Vagina (tissue), 2 donors: ENCODE measurements around the gene RPL10. TPM values are rescaled to one million over a fixed set of nuclear protein-coding genes. Genes with fewer than 3 reads are reported as not detected.

Experiments
- DNase-seq, 2 donors: peaks; one replicate each; pipeline ENCODE4 v3.0.0-alpha.2; 2017; ENCODE audit errors: extremely low spot score in 2 of 2
- H3K27ac ChIP-seq: fragments of 200-600 bp; sonication (generic); one replicate; pipeline ENCODE4 v1.5.1; 2019
- H3K27me3 ChIP-seq: fragments of 200-600 bp; sonication (generic); one replicate; pipeline ENCODE4 v1.5.1; 2019
- H3K36me3 ChIP-seq, 2 donors: fragments of 200-600 bp; sonication (generic); one replicate each; pipeline ENCODE4 v1.5.1; 2017 to 2019
- H3K4me1 ChIP-seq: fragments of 200-600 bp; sonication (generic); one replicate; pipeline ENCODE4 v1.5.1; 2019
- H3K4me3 ChIP-seq, 2 donors: fragments of 200-600 bp; sonication (generic); 1 replicate in 1 of 2; 2 replicates in 1 of 2; pipeline ENCODE4 v1.5.1; 2016 to 2019
- H3K9me3 ChIP-seq: fragments of 200-600 bp; sonication (generic); one replicate; pipeline ENCODE4 v1.5.1; 2019
- POLR2A ChIP-seq, 2 donors: fragments of 450-650 bp; IDR thresholded peaks; one replicate each; pipeline ENCODE4 v1.6.1; 2017; ENCODE audit warnings: antibody characterized with exemption in 2 of 2, mild to moderate bottlenecking in 2 of 2, moderate library complexity in 2 of 2
- POLR2AphosphoS5 ChIP-seq, 2 donors: sonication (generic); formaldehyde crosslinking; IDR thresholded peaks; one replicate each; pipeline ENCODE4 v1.9.0; 2017; ENCODE audit warnings: antibody characterized with exemption in 2 of 2, mild to moderate bottlenecking in 2 of 2, low read depth in 1 of 2; ENCODE audit not compliant: insufficient read depth in 1 of 2
- intact Hi-C: fragments of 100-400 bp; cut with DNase I; formaldehyde crosslinking; loops from one replicate; pipeline ENCODE4 v1.15.1; 2023
- total RNA-seq: library from RNA; depleted of rRNA; stranded (reverse); fragments of >200 nt; gene quantifications from one replicate; pipeline ENCODE4 v1.2.3, GENCODE V29; 2016
- TF ChIP-seq, protein P1 (sequence below), 3 experiments: fragments of 450-650 bp in 2 of 3; fragments of 200-600 bp in 1 of 3; sonication (generic) in 1 of 3; IDR thresholded peaks; one replicate each; pipeline ENCODE4 v1.5.1; 2017 to 2019; ENCODE audit warnings: antibody characterized with exemption in 3 of 3, mild to moderate bottlenecking in 2 of 3, moderate library complexity in 2 of 3

The RPL10 gene
- total RNA-seq, 1 donor from 2014 or later, result 3,948 TPM

DNA sequence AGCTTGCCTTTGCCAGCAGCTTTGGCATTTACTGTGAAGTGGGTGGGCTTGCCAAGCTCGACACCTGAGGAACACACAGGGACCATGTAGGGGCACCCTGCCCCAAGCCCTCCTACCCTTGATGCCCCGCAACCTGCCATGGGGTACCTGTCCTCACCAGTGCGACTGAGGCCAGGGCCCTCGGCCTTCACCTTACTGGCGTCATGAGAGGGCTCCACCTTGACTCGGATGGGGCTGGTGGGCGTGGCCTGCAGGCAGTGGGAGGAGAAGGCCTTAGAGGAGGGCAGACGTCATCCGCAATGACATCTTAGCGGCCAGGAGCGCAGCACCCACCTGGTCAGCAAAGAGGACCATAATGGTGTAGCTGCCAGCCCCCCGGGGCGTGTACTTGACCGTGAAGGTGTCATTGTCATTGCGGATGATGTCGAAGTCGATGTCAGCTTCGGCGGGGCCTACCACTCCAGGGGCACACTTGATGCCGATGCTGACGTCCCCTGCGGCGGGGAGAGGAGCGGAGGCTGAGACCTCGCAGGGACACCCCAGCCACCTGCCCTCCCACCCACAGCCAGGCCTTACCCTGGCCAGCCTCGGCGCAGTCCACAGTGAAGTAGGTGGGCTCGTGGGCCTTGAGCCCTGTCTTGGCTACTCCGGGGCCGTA lies 36.0 kb upstream of the RPL10 start:
- TF ChIP-seq POLR2AphosphoS5 (IDR thresholded peaks at IDR 0.05; ENCODE audit: insufficient read depth in 1 of 2, low read depth in 1 of 2), result peak in 1 of 2 donors; percentile 15
- TF ChIP-seq POLR2A (IDR thresholded peaks at IDR 0.05), result no peak
- Histone ChIP-seq H3K4me1 (peaks cover 20% of the 10 kb centered on the region), H3K27me3 (no peaks in the 10 kb centered on the region), H3K36me3 (peaks cover 0 to 88% of the 10 kb centered on the region in 2 donors), H3K4me3 (no peak overlapping the region), H3K9me3 (no peaks in the 10 kb centered on the region), H3K27ac (no peak overlapping the region)
- DNase-seq, result no peak
- intact Hi-C loops, result no loop called here

GRCh38 chrX:154363706-154364439 lies 34.3 kb upstream of the RPL10 start:
- Histone ChIP-seq H3K4me3 (no peak overlapping the region), H3K4me1 (peaks cover 34% of the 10 kb centered on the region), H3K9me3 (no peaks in the 10 kb centered on the region), H3K27ac (no peak overlapping the region), H3K27me3 (no peaks in the 10 kb centered on the region), H3K36me3 (peaks cover 0 to 77% of the 10 kb centered on the region in 2 donors)
- intact Hi-C loops, result no loop called here
- DNase-seq, result no peak
- TF ChIP-seq, protein P1, sequence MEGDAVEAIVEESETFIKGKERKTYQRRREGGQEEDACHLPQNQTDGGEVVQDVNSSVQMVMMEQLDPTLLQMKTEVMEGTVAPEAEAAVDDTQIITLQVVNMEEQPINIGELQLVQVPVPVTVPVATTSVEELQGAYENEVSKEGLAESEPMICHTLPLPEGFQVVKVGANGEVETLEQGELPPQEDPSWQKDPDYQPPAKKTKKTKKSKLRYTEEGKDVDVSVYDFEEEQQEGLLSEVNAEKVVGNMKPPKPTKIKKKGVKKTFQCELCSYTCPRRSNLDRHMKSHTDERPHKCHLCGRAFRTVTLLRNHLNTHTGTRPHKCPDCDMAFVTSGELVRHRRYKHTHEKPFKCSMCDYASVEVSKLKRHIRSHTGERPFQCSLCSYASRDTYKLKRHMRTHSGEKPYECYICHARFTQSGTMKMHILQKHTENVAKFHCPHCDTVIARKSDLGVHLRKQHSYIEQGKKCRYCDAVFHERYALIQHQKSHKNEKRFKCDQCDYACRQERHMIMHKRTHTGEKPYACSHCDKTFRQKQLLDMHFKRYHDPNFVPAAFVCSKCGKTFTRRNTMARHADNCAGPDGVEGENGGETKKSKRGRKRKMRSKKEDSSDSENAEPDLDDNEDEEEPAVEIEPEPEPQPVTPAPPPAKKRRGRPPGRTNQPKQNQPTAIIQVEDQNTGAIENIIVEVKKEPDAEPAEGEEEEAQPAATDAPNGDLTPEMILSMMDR (IDR thresholded peaks at IDR 0.05), result no peak
- peak in 1 of 2 donors; percentile 19 for TF ChIP-seq POLR2AphosphoS5 (IDR thresholded peaks at IDR 0.05; ENCODE audit: insufficient read depth in 1 of 2, low read depth in 1 of 2)

DNA sequence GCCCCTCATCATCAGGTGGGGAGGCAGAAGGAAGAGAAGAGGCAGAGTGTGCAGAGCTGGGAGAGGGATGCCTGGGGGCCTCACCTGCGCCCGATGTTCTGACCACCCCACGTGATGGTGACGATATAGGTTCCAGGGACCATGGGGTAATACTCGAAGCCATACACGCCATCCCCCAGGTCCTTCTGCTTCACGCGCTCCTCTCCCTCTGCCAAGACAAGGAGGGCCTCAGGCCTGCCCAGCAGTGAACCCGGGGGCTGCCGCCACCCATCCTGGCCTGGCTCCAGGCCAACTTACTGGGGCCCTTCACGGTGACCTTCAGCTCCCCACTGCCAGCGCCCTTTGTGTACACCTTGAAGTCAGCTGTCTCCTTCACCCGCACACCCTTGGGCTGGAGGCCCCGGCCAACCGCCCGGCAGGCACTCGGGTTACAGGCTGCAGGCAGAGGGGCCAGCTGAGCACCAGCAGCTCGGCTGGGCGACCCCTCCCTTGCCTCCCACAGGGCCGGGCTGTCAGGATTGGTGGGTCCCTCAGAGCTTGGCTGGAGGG lies 33.1 kb upstream of the RPL10 start:
- H3K4me3 ChIP-seq, result no peak overlapping the region
- H3K36me3 ChIP-seq, result peaks cover 0 to 64% of the 10 kb centered on the region in 2 donors
- no peaks in the 10 kb centered on the region for H3K9me3 ChIP-seq
- H3K27me3 ChIP-seq, result no peaks in the 10 kb centered on the region
- H3K4me1 ChIP-seq, result peaks cover 38% of the 10 kb centered on the region
- no peak for DNase-seq
- TF ChIP-seq POLR2A (IDR thresholded peaks at IDR 0.05) (no peak), POLR2AphosphoS5 (IDR thresholded peaks at IDR 0.05; ENCODE audit: insufficient read depth in 1 of 2, low read depth in 1 of 2) (no peak)
- TF ChIP-seq, protein P1 (IDR thresholded peaks at IDR 0.05), result no peak
- H3K27ac ChIP-seq, result no peak overlapping the region
- intact Hi-C loops, result no loop called here

DNA sequence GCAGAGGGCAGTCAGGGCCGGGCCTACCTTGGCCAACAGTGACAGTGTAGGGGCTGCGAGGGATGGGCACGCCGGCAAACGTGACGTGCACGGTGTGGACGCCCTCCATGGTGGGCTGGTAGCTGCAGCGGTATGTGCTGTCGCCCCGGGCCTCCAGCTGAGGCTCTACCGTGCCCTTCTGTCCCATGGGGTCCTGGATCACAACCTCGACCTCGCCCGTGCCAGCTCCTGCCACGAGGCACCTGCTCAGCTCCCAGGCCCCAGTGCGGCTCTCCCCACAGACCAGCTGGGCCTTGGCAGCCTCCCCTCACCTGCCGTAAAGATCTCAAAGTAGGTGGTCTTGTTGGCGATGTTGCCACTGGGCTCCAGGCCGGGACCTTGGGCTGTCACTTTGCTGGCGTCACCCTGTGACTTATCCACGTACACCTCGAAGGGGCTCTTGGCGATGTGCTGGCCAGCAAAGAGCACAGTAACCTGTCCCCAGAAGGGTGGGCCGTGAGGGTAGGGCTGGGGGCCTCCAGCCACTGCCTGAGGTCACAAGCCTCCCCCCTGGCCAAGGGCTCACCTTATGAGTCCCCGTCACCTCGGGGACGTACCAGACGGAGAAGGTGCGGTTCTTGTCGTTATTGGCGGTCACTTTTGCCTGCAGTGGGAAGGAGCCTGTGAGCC lies 32.0 kb upstream of the RPL10 start:
- TF ChIP-seq POLR2A (IDR thresholded peaks at IDR 0.05), result no peak
- TF ChIP-seq, protein P1 (IDR thresholded peaks at IDR 0.05), result no peak
- no peak for TF ChIP-seq POLR2AphosphoS5 (IDR thresholded peaks at IDR 0.05; ENCODE audit: insufficient read depth in 1 of 2, low read depth in 1 of 2)
- Histone ChIP-seq H3K4me3 (peak overlapping the region in 1 of 2 donors; percentile 75), H3K36me3 (peaks cover 0 to 58% of the 10 kb centered on the region in 2 donors)

DNA sequence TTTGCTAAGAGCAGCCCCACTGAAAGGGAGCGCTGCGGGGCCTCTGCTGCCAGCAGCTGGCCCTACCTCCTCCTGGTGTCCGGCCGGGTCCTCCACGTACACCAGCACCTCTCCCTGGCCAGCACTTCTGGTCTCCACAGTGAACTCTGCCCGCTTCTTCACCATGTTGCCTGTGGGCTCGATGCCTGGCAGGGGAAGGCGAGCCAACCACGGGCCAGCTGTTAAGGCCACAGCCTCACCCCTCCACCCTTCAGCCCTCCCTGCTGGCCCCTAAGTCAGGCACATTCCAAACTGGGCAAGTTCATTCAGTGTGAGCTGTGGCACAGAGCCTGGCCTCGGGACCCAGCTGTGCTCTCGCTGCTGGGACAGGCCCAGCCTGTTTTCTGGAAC lies 31.5 kb upstream of the RPL10 start:
- H3K36me3 ChIP-seq, result peaks cover 0 to 57% of the 10 kb centered on the region in 2 donors
- H3K4me3 ChIP-seq, result peak overlapping the region in 1 of 2 donors; percentile 75

More for the DNA sequence above, 32.0 kb upstream of the RPL10 start:
- Histone ChIP-seq H3K27ac (peak overlapping the region; percentile 88), H3K4me1 (peaks cover 38% of the 10 kb centered on the region), H3K9me3 (no peaks in the 10 kb centered on the region), H3K27me3 (no peaks in the 10 kb centered on the region)
- intact Hi-C loops, result no loop called here
- no peak for DNase-seq

More for the DNA sequence above, 31.5 kb upstream of the RPL10 start:
- intact Hi-C loops, result no loop called here
- H3K27ac ChIP-seq, result peak overlapping the region; percentile 88
- H3K9me3 ChIP-seq, result no peaks in the 10 kb centered on the region
- DNase-seq, result no peak
- no peaks in the 10 kb centered on the region for H3K27me3 ChIP-seq
- H3K4me1 ChIP-seq, result peaks cover 38% of the 10 kb centered on the region
- TF ChIP-seq POLR2A (IDR thresholded peaks at IDR 0.05) (no peak), POLR2AphosphoS5 (IDR thresholded peaks at IDR 0.05; ENCODE audit: insufficient read depth in 1 of 2, low read depth in 1 of 2) (no peak)
- TF ChIP-seq, protein P1 (IDR thresholded peaks at IDR 0.05), result no peak
